NCI-H2107 treated with DMSO at 0.1 percent for 48 hours (cell line): ENCODE measurements around the gene PROSER2.

Experiments used
- DNase-seq: peaks from one replicate; lab custom pipeline; 2025; ENCODE audit not compliant: unreplicated experiment; lab: John Stamatoyannopoulos, UW

Gene PROSER2

GRCh38 chr10:11902646-11903045, 79.5 kb downstream of the PROSER2 start:
- DNase-seq, result no peak

- no peak for DNase-seq
Observed at GRCh38 chr10:11906714-11907113, 83.6 kb downstream of the PROSER2 start.

- DNase-seq, result no peak
Observed at GRCh38 chr10:11907914-11908313, 84.8 kb downstream of the PROSER2 start.

GRCh38 chr10:11908536-11908935, 85.4 kb downstream of the PROSER2 start:
- DNase-seq, result no peak

GRCh38 chr10:11908991-11909390, 85.8 kb downstream of the PROSER2 start:
- DNase-seq, result no peak

- DNase-seq, result no peak
Observed at GRCh38 chr10:11909618-11910017, 86.5 kb downstream of the PROSER2 start.

- DNase-seq, result no peak
Observed at GRCh38 chr10:11910102-11910501, 86.9 kb downstream of the PROSER2 start.

GRCh38 chr10:11913079-11913641, 90.0 kb downstream of the PROSER2 start:
- no peak for DNase-seq

GRCh38 chr10:11918384-11918783, 95.2 kb downstream of the PROSER2 start:
- no peak for DNase-seq

GRCh38 chr10:11919271-11919670, 96.1 kb downstream of the PROSER2 start:
- DNase-seq, result no peak
